Cerebellar nuclear complex (tissue), 1 donor: ENCODE results near the gene TEX19.
"Not testable (repeated sequence)": the region's sequence is repeated elsewhere in the genome, so short reads cannot be mapped to it uniquely, and the experiment has no call there.

ENCODE experiments used
- DNase-seq, 2 experiments: peaks; one replicate each; lab custom pipeline; 2025; lab: John Stamatoyannopoulos, UW

The TEX19 gene

DNA sequence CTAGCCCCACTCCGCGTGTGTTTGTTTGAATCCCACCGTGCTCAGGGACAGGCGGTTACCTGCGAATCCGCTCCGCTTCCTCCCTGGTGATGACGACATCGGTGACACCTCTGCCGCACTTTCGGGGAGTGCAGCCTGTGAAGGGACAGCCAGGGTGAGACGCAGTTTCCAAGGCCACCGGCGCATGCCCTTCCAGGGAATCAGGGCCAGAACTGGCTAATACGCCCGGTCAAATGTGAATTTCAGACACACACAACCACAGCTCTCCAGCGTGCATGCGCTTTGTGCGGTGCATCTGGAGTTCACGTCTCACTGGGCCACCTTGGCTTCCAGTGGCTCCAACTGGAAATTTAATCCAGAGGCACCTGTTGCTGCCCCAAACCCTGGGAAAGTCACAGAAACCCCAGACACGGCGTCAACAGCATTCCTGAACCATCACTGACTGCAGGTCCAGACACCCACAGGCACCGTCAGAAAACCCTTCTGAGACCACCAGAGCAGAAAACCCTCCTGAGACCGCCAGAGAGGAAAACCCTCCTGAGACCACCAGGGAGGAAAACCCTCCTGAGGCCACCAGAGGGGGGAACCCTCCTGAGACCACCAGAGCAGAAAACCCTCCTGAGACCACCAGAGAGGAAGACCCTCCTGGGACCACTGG, 52.5 kb downstream of the TEX19 start:
- DNase-seq: no peak

DNA sequence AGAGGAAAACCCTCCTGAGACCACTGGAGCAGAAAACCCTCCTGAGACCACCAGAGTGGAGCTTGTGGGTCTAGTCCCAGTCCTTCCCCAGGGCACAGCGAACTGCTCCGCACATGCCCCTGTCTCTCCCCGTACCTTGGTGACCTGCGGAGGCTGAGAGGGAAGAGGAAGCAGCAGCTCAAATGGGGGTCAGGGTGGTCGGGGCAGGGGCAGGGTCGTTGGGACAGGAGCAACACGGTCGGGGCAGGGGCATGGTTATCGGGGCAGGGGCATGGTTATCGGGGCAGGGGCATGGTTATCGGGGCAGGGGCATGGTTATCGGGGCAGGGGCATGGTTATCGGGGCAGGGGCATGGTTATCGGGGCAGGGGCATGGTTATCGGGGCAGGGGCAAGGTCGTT, 53.0 kb downstream of the TEX19 start:
- not testable (repeated sequence) for DNase-seq

DNA sequence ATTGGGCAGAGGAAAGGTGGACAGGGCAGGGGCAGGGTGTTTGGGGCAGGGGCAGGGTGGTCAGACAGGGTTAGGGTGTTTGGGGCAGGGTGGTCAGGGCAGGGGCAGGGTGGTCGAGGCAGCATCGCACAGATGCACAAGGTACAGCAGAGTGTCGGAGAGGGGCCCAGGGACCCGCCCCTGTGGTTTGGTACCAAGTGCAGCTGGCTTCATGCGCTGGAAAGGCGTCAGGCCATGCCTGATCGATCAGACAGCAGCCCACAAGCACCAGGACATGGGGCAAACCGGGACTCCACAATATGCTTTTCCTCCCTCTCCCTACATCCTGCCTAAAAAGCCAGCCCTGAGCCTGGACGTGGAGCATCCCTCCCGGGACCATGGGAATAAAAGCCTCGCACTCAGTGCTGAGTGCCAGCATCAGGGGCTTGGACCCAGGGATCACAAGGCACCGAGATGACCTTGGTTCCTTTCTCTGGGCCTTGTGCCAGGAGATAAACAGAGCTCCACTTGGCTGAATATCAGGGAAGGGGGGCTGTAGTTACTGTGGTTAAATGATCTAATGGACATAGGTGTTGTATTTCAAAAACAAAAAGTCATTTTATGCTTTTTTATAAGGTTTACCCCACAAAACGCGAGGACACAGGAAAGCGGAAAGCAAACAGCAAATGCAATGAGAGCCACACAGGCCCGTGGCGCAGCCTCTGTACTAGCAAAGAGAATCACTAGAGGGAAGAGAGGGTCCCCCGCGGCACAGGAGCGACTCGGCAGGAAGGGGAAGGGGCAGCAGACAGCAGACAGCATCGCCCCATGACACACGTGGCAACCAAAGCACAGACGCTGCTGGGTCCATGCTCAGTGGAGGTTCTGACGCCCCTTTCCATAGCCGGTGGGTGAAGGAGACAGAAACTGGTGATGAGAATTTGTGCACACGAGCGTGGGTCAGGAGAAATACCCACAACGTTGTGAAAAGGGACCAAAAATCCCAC, 53.8 kb downstream of the TEX19 start:
- no peak for DNase-seq
